ENCODE results near the gene RPL18A. TPM values are rescaled to one million over a fixed set of nuclear protein-coding genes. Genes with fewer than 3 reads are reported as not detected.
A peak's percentile ranks its signal among the peaks of the same experiment; 100 is the strongest.

The RPL18A gene
- total RNA-seq, 3 donors from 2014 or later: 1,368 to 1,650 (median 1,462) TPM

DNA sequence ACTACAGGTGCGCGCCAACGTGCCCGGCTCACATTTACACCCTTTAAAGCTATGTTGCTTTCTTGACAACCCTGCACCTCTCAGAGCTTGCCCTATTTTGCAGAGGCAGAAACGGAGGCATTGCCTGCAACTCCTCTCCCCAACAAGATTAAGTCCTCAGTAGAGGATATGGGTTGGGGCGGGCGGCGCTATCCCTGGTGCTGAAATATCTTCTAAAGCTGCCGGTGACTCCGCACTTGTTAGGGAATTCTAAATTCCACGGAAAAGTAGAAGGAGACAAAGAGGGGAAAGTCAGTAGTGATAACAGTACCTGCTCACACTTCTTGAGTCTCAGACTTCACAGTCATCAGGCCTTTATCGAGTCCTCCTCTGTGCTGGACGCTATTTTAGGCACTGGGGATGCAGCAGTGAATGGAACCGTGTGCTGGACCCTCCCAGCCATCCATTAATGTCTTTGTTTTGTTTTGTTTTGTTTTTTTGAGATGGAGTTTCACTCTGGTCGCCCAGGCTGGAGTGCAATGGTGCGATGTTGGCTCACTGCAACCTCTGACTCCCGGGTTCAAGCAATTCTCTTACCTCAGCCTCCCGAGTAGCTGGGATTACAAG, 30.0 kb downstream of the RPL18A start:
- Histone ChIP-seq H3K9me3 (no peaks in the 10 kb centered on the region), H3K4me1 (ENCODE audit: low read depth) (no peaks in the 10 kb centered on the region), H3K4me3 (no peak overlapping the region), H3K36me3 (ENCODE audit: low read depth) (no peaks in the 10 kb centered on the region)
- intact Hi-C loops (cut with DNase I, micrococcal nuclease): no loop called here
- peak in 1 of 3 donors; percentile 55 for DNase-seq
- ATAC-seq: no peak
- TF ChIP-seq, protein P1, sequence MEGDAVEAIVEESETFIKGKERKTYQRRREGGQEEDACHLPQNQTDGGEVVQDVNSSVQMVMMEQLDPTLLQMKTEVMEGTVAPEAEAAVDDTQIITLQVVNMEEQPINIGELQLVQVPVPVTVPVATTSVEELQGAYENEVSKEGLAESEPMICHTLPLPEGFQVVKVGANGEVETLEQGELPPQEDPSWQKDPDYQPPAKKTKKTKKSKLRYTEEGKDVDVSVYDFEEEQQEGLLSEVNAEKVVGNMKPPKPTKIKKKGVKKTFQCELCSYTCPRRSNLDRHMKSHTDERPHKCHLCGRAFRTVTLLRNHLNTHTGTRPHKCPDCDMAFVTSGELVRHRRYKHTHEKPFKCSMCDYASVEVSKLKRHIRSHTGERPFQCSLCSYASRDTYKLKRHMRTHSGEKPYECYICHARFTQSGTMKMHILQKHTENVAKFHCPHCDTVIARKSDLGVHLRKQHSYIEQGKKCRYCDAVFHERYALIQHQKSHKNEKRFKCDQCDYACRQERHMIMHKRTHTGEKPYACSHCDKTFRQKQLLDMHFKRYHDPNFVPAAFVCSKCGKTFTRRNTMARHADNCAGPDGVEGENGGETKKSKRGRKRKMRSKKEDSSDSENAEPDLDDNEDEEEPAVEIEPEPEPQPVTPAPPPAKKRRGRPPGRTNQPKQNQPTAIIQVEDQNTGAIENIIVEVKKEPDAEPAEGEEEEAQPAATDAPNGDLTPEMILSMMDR (IDR thresholded peaks at IDR 0.05): no peak

DNA sequence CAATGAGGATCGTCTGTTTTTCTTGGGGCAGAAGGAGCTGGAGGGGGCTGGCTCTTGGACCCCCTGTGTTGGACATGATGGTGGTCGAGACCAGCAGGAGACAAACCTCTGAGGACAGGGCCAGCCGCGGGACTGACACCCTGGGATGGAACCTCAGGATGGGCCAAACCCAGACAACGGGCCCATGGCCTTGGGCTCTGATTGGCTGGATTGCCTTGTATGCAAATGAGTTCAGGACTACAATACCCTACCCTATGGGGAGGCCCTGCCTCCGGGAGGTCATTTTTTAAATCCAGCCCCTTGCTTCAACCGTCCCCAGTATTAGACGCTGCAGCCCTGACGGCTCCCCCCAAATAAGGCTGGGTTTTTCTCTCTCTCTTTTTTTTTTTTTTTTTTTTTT, 34.1 kb downstream of the RPL18A start:
- H3K4me1 ChIP-seq (ENCODE audit: low read depth): no peaks in the 10 kb centered on the region
- TF ChIP-seq, protein P1 (IDR thresholded peaks at IDR 0.05): no peak
- no peaks in the 10 kb centered on the region for H3K36me3 ChIP-seq (ENCODE audit: low read depth)
- H3K9me3 ChIP-seq: no peaks in the 10 kb centered on the region
- no peak for ATAC-seq
- DNase-seq: no peak
- no peak overlapping the region for H3K4me3 ChIP-seq
- intact Hi-C loops (cut with DNase I, micrococcal nuclease): no loop called here

DNA sequence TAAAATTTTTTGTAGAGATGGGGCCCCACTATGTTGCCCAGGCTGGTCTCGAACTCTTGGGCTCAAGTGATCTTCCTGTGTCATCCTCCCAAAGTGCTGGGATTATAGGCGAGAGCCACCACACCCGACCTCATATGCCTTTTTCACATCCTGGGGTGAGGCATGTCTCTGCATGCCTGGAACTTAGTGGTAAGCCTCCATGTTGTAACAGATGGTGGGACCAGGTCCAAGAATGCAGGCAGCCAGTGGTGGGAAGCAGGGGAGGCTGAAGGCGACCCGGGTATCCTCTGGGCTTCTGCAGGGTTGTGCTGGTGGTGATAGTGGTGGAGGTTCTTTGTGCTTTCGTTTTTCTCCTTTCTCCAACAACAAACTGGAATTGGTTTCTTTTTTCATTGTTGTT, 43.0 kb downstream of the RPL18A start:
- DNase-seq (no peak), ATAC-seq (no peak)
- Histone ChIP-seq H3K9me3 (peaks cover 2% of the 10 kb centered on the region), H3K4me1 (ENCODE audit: low read depth) (no peaks in the 10 kb centered on the region), H3K36me3 (ENCODE audit: low read depth) (no peaks in the 10 kb centered on the region), H3K4me3 (no peak overlapping the region)
- TF ChIP-seq, protein P1 (IDR thresholded peaks at IDR 0.05): no peak
- intact Hi-C loops (cut with DNase I, micrococcal nuclease): no loop called here

DNA sequence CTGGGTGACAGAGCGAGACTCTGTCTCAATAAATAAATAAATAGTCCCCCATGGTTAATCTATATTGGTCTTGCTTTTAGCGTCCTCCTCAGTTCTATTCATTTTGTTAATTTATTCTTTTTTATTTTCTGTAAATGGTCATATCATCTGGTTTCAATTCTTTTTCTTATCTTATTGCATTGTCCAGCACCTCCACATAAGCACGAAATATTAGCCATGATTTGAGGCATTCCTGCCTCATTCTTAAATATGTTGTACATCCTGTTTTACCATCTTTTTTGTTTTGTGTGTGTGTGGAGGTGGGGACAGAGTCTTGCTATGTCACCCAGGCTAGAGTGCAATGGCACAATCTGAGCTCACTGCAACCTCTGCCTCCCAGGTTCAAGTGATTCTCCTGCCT, 48.5 kb downstream of the RPL18A start:
- ATAC-seq (no peak), DNase-seq (no peak)
- no peaks in the 10 kb centered on the region for H3K4me1 ChIP-seq (ENCODE audit: low read depth)
- intact Hi-C loops (cut with DNase I, micrococcal nuclease): no loop called here
- peaks cover 15% of the 10 kb centered on the region for H3K9me3 ChIP-seq
- no peak overlapping the region for H3K4me3 ChIP-seq
- H3K36me3 ChIP-seq (ENCODE audit: low read depth): no peaks in the 10 kb centered on the region
- TF ChIP-seq, protein P1 (IDR thresholded peaks at IDR 0.05): no peak

DNA sequence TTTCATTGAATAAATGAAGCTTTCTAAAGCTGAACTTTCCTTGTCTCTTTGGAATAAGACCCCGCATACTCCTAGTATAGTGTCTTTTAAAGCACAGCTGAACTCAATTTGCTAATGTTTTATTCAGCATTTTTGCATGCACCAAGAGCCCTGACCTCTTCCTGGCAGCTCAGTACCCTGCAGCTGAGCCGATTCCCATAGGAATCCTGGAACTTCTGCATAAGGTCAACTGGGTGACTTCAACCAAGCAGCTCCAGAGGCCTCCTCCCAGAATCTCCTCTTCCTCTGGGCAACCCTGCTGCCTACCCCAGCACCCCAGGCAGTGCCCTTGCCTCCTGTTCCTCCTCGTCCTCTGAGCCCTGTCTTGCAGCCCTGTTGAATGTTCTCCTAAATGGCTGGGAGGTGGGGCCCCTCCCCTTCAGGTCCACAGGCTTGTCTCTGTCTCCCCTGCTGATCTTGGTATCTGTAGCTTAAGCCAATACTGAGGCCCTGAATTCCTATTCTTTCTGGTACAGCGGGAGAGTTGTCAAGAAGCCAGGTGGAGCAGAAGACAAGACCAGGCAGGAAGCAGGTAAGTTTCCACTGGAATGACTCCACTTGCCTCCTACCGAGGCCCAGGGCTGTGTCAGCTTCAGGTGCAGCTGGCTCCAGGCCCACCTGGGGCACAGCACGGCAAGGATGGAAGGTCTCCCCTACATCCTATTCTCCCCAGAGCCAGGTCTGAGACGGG, 49.5 kb downstream of the RPL18A start:
- intact Hi-C loops (cut with DNase I, micrococcal nuclease): no loop called here
- DNase-seq (no peak), ATAC-seq (no peak)
- TF ChIP-seq, protein P1 (IDR thresholded peaks at IDR 0.05): no peak
- Histone ChIP-seq H3K4me1 (ENCODE audit: low read depth) (no peaks in the 10 kb centered on the region), H3K4me3 (no peak overlapping the region), H3K9me3 (peaks cover 23% of the 10 kb centered on the region), H3K36me3 (ENCODE audit: low read depth) (no peaks in the 10 kb centered on the region)

Data from mucosa of descending colon (tissue), 3 donors.